K562 (cell line): ENCODE data around the gene C10orf143.

ENCODE experiments used
- ELF1 ChIP-seq: fragments of 200-800 bp; sonication (Bioruptor generic); IDR thresholded peaks from 2 replicates; pipeline ENCODE4 v1.6.1; 2016; ENCODE audit warnings: missing genetic modification characterization, missing compliant biosample characterization
- RAD21 ChIP-seq, 2 experiments: fragments of 250-450 bp in 1 of 2; fragments of 450-650 bp in 1 of 2; sonication (Bioruptor Pico) in 1 of 2; formaldehyde crosslinking in 1 of 2; IDR thresholded peaks in 1 of 2; conservative IDR thresholded peaks in 1 of 2; 2 replicates each; pipeline versions ENCODE4 v1.4.0 to v1.8.0; 2020 to 2022; ENCODE audit warnings: mild to moderate bottlenecking in 2 of 2, moderate library complexity in 1 of 2
- SRSF1 ChIP-seq: fragments of 200-400 bp; formaldehyde crosslinking; IDR thresholded peaks from 2 replicates; pipeline ENCODE4 v1.6.1; 2017; ENCODE audit warnings: mild to moderate bottlenecking, low read depth, low read length, moderate library complexity
- ZBTB1 ChIP-seq: sonication (generic); formaldehyde crosslinking; IDR thresholded peaks from 2 replicates; pipeline ENCODE4 v1.8.1; 2023; ENCODE audit warnings: missing genetic modification reagents, low read depth, mild to moderate bottlenecking, borderline replicate concordance
- ZZZ3 ChIP-seq: fragments of 450-650 bp; IDR thresholded peaks from 2 replicates; pipeline ENCODE4 v1.6.1; 2016; ENCODE audit warnings: antibody characterized with exemption, mild to moderate bottlenecking, moderate library complexity
- TF ChIP-seq, protein P1 (sequence below): sonication (generic); formaldehyde crosslinking; IDR thresholded peaks from 2 replicates; pipeline ENCODE4 v1.9.0; 2022; ENCODE audit warnings: mild to moderate bottlenecking, missing genetic modification reagents

DNA sequence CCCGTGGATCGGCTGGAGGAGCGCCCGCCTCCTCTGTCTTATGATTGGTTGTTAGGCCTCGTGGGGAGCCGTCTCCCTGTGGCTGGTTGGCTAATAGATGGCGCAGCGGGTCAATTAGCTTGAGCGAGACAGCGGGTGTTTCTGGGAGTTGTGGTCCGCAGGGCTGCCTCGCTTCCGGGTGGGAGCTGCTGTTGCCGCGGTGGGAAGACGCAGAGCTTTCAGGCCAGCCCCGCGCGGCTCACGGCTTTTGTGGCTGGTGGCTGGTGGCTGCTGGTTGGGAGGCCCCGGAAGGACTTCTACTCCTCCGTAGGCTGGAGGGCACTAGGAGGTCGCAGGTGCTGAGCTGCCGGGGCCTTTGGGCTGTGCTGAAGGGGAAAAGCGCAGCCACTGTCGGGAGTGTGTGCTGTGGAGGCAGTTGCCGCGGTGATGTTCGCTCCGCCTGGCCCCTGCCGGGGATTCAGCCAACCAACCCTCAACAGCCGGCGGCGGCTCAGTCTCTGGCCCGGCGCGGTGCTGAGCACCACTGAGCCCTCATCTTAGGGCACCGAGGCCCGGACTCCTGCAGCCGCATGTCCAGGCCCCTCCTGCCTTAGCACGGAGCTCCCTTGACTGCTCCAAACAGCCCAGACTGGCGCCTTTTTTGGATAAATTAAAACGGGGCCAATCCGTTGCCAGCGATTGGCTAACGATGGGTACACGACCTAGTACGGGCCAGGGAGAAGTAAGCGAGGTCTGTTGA is 652 bp upstream of the C10orf143 start:
- TF ChIP-seq, protein P1, sequence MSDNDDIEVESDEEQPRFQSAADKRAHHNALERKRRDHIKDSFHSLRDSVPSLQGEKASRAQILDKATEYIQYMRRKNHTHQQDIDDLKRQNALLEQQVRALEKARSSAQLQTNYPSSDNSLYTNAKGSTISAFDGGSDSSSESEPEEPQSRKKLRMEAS (CRISPR knock-in tag), result no peak
- TF ChIP-seq RAD21 (CRISPR knock-in tag; conservative IDR thresholded peaks at IDR 0.05 in 1 of 2, IDR thresholded peaks at IDR 0.05 in 1 of 2) (no peak), ZBTB1 (CRISPR knock-in tag) (0 out of 2 replicates have a peak, but pooled peaks have one; percentile 28), ELF1 (tag) (peak; percentile 96), SRSF1 (no peak), ZZZ3 (no peak)
